Measurements from ENCODE around the gene STX17.
"Not testable (repeated sequence)": the region's sequence is repeated elsewhere in the genome, so short reads cannot be mapped to it uniquely, and the experiment has no call there.

The STX17 gene

GRCh38 chr9:99906403-99907207 is at the start of gene STX17:
STX17 (plus strand) TSS chr9:99906654; CDS start chr9:99915240, 8,586 bp downstream.
- DNase-seq: peak; percentile 80

DNA sequence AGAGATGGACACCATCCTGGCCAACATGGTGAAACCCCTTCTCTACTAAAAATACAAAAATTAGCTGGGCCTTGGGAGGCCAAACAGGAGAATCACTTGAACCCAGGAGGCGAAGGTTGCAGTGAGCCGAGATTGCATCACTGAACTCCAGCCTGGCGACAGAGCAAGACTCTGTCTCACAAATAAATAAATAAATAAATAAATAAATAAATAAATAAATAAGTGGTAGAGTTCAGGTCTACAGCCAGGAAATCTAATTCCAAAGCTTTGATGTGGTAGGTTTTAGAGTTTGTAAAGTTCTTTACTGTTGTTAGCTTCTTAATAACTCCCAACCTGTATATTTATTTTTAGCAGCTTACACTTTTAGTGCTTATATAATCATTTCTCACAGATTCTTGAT is 48.9 kb upstream of the STX17 start:
- not testable (repeated sequence) for DNase-seq

- DNase-seq: no peak
Measured at GRCh38 chr9:99858087-99858486, 48.4 kb upstream of the STX17 start.

DNA sequence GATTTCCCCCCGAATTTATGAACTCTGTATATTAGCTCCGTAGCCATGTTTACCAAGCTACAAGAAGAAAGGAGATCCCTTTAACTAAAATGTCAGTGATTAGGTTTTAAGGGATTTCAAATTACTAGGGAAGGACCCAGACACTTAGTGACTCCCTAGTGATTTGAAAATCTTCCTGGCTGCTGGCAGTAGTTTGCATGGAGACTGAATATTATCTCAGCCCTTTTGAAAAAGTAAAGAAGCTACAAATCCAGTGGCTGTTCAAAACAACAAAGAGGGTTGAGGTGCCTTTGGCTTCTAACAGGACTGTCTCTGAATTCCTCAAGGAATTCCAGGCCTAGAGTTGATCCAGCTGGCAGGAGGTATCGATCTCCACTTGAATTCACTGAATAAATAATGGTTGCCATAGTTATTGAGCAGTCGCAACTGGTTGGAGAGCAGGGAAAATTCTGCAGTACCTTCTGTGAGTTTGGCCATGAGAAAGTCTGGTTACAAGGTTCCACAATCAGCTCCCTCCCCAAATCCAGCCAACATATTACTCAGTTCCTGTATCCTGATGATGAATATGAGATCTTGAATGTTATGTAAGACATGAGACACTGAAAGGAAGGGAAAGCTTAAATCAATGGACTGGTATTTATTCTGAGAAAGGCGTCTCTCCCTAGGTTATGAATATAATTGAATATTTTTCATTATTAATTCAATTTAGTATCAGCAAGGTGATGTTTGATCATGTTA is 47.0 kb upstream of the STX17 start:
- DNase-seq: no peak

GRCh38 chr9:99860266-99860665 is 46.2 kb upstream of the STX17 start:
- DNase-seq: no peak

DNA sequence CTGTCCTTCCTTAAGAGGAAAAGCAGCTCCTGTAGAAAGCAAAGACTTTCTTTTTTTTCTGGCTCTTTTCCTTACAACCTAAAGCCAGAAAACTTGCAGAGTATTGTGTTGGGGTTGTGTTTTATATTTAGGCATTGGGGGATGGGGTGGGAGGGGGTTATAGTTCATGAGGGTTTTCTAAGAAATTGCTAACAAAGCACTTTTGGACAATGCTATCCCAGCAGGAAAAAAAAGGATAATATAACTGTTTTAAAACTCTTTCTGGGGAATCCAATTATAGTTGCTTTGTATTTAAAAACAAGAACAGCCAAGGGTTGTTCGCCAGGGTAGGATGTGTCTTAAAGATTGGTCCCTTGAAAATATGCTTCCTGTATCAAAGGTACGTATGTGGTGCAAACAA is 42.5 kb upstream of the STX17 start:
- DNase-seq: no peak

DNA sequence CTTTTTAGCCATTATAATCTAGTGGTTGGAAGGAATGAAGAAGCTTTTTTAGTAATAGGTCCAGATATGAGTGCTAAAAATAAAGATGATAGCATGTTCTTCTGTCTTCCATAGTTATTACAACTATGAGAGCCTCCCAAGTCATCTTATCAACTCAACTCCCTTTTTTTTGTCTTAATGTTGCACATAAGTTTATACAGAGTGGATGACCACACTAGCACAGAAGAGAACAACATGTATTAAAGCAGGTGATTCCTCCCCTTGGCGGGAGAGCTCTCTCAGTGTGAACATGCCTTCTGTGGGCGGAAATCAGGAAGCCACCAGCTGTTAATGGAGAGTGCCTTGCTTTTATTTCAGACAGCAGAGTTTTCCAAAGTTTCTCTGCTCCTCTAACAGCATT is 40.1 kb upstream of the STX17 start:
- no peak for DNase-seq

- no peak for DNase-seq
Measured at GRCh38 chr9:99867536-99867935, 38.9 kb upstream of the STX17 start.

GRCh38 chr9:99867968-99868367 is 38.5 kb upstream of the STX17 start:
- no peak for DNase-seq

- no peak for DNase-seq
Measured at GRCh38 chr9:99868845-99869244, 37.6 kb upstream of the STX17 start.

GRCh38 chr9:99870126-99870525 is 36.3 kb upstream of the STX17 start:
- DNase-seq: no peak

DNA sequence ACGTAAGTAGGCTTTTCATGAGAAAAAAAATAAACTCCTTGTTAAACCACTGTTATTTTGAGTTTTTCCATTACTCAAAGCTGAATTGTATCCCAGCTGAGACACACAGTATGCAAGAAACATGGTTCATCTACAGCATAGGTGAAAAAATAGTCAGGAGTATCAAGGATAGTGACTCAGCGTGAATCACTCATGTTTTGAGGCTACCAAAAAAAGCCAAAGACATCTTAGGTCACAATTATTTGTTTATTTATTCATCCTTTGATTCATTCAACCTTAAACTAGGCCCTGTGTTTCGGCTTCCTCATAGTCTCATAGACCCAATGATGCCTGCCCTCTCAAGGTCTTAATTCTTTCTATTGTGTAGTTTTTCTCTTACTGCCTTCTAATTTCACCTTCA is 32.9 kb upstream of the STX17 start:
- no peak for DNase-seq

DNA sequence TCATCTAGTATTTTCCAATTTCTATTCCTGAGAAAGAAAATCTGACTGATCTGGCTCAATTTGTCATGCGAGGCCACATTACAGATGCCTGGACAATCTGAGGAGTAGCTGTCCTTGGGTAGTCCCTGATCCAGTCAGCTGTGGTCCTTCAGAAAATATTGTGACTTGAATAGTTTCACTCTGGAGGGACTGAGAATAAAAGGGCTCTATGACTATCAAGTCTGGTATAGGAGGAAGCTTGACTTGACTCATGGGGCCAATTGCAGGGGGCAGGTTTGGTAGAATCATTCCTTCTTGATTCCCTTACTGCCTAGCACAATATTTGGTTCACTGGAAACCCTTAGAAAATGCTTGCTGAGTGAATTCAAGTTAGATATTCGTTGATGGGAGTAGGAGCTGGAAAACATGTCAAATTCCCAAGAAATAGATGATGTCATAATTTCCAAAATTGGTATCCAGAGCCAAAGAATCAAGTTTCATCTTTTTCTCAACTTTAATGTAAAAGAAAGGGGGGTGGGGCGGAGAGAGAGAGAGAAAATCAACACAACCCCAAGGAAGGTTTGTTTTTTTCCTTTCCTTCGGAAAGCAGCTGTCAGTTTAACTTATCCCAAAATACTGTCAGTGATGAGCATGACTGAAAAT is 32.4 kb upstream of the STX17 start:
- DNase-seq: no peak

GRCh38 chr9:99876190-99876589 is 30.3 kb upstream of the STX17 start:
- no peak for DNase-seq

- no peak for DNase-seq
Measured at GRCh38 chr9:99878651-99879050, 27.8 kb upstream of the STX17 start.

DNA sequence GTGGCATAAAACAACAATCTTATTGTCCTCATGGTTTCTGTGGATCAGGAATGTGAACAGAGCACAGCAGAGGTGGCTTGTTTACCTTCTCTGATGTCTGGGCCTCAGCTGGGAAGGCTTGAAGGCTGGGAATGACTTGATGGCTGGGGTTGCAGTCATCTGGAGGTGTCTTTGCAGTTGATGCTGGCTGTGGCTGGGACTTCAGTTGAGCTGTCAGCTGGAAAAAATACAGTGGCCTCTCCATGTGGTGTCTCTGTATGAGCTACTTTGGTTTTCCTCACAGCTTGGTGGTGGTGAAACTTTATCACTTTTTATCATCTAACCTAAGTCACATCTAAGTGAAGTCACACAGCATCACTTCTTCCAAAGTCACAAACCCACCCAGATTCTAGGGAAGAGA is 24.7 kb upstream of the STX17 start:
- DNase-seq: no peak

DNA sequence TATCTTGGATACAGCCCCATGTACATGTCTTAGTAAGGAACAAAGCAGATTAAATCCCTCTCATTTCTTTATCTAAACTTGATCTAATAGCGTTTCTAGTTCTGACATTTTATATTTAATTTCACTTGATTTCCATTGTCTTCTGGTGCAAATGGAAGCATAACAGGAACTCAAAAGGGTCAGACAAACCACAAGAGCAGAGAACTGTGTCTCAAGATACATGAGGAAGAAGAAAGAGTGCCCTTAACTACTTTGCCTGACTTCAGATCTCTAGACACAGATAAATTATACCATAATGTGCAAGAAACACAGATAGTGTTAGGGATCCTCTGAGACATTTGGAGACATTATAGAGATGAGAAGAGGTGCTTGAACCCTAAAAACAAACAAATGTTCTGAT is 20.7 kb upstream of the STX17 start:
- no peak for DNase-seq

DNA sequence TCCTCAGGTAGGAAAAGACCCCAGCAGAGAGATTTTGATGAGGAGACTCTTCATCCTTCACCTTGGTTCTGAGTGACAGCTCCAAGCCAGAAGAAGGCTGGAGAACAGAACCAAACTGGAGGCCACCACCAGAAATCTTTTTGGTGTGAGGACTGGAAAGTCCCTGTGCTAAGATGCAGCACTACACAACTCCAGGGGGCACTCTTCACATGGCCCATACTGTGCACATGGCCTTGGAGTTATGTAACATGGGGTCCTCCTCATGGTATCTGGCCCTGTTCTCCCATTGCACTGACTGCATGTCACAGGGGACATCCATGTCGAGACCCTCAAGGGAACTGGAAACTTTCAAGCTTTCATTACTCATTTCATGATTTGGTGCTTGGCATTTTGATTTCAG is 17.3 kb upstream of the STX17 start:
- no peak for DNase-seq

- no peak for DNase-seq
Measured at GRCh38 chr9:99894826-99895225, 11.6 kb upstream of the STX17 start.

DNA sequence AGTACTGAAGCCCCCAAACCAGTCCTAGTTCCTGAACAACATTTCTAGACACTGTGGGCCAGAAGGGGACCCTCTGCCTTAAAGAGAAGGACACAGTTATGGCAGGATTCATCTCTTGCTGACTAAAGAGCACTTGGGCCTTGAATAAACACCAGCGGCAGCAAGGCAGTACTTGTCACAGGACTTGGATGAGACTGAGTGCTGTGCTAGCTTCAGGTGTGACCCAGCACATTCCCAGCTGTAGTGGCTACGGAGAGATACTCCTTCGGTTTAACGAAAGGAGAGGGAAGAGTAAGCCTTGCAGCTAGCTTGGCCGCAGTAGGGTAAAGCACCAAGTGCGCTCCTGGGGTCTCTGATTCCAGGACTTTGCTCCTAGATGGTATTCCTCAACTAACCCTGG is 10.9 kb upstream of the STX17 start:
- DNase-seq: no peak

- DNase-seq: no peak
Measured at GRCh38 chr9:99896119-99896518, 10.3 kb upstream of the STX17 start.

GRCh38 chr9:99903393-99903792 is 3.1 kb upstream of the STX17 start:
- DNase-seq: no peak

DNA sequence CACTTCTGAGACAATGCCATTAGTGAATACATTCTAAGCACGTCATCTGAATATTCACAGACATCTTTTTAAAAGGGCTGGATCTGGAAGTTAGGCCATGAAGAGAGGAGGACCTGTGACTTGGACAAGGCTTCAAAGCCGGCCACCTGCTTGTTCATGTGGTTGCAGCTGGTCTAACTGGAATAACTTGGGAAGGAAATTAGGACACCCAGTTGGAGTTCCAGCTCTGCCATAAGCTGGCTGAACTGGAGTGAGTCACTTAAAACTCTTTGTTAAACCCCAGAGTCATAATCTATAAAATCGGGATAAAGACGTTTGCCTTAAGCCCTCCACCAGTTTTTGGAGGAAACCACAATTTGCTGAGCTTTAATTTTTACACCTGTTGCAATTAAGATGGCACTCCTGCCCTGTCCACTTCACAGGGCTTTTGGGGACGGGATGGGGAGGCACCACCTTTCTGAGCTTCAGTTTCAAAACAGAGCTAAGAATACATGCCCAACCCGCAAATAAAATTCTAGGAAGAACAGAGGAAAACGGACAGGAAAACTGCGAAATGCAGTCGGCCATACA is 536 bp upstream of the STX17 start:
- no peak for DNase-seq

GRCh38 chr9:99907208-99907532 is 716 bp downstream of the STX17 start:
- no peak for DNase-seq
